ENCODE data around the gene SNX9. TPM values are rescaled to one million over a fixed set of nuclear protein-coding genes. Genes with fewer than 3 reads are reported as not detected.
"Not testable (repeated sequence)": the region's sequence is repeated elsewhere in the genome, so short reads cannot be mapped to it uniquely, and the experiment has no call there.

SNX9 gene
- total RNA-seq, 2 donors from 2014 or later = 83.5 to 94.6 TPM

DNA sequence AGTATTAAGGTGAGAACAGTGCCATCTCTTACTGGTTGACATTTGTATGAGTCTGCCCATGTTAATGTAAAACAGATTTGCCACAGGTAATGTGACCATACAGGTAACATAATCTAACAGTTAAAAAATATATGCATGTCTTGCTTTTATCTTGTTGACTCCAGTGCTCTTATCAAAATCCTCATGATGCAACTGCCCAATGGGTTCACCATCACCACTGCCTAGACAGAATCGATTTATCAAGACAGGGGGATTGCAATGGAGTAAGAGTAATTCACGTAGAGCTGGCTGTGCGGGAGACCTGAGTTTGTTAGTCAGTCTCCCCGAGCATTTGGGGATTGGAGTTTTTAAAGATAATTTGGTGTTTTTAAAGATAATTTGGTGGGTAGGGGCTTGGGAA, 19.2 kb downstream of the SNX9 start:
- Mint-ChIP-seq H3K4me1 (ENCODE audit: low read depth) (peaks cover 86% of the 10 kb centered on the region), H3K27ac (no peak overlapping the region), H3K27me3 (ENCODE audit: low read depth) (no peaks in the 10 kb centered on the region), H3K9me3 (no peaks in the 10 kb centered on the region), H3K4me3 (no peak overlapping the region), H3K36me3 (ENCODE audit: insufficient read depth in 2 of 2) (peaks cover 4 to 16% of the 10 kb centered on the region in 2 donors)
- ATAC-seq (replicated peaks in 1 of 2) (no peak), DNase-seq (no peak)

GRCh38 chr6:157844196-157844595, 21.1 kb downstream of the SNX9 start:
- peak overlapping the region; percentile 40 for H3K27ac Mint-ChIP-seq
- not testable (repeated sequence) for H3K27me3 Mint-ChIP-seq (ENCODE audit: low read depth); H3K9me3 Mint-ChIP-seq; DNase-seq
- peaks cover 4 to 14% of the 10 kb centered on the region in 2 donors for H3K36me3 Mint-ChIP-seq (ENCODE audit: insufficient read depth in 2 of 2)
- peaks cover 92% of the 10 kb centered on the region for H3K4me1 Mint-ChIP-seq (ENCODE audit: low read depth)
- peak overlapping the region; percentile 21 to 64 for H3K4me3 Mint-ChIP-seq
- ATAC-seq (replicated peaks in 1 of 2) = peak in 1 of 2 donors; percentile 20

GRCh38 chr6:157845493-157846259, 22.6 kb downstream of the SNX9 start:
- DNase-seq (no peak), ATAC-seq (replicated peaks in 1 of 2) (peak; percentile 78 to 84)
- Mint-ChIP-seq H3K27me3 (ENCODE audit: low read depth) (no peaks in the 10 kb centered on the region), H3K27ac (peak overlapping the region; percentile 93), H3K4me1 (ENCODE audit: low read depth) (peaks cover 96% of the 10 kb centered on the region), H3K9me3 (peaks cover 0 to 2% of the 10 kb centered on the region in 2 donors), H3K4me3 (peak overlapping the region; percentile 69 to 87), H3K36me3 (ENCODE audit: insufficient read depth in 2 of 2) (peaks cover 11 to 16% of the 10 kb centered on the region in 2 donors)

DNA sequence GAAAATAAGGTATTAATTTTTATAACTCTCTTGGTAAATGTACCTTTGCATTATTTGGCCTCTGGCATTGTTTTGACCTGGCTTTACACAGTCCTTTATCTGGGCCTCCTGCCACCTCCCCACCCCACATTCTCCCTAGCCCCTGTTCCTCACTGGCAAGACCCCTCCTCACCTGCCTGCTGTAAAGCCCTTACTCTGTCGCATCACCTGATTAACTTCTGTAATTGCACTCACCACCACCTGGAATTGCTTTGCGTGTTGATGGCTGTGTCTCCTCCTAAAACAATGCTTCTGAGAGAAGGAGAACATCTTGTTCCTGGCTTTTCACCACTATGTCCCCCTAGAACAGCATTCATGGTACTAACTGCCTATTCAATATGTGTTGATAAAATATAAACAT, 24.8 kb downstream of the SNX9 start:
- H3K9me3 Mint-ChIP-seq = peaks cover 3% of the 10 kb centered on the region in 2 donors
- ATAC-seq (replicated peaks in 1 of 2) (no peak), DNase-seq (no peak)
- H3K4me3 Mint-ChIP-seq = no peak overlapping the region
- H3K4me1 Mint-ChIP-seq (ENCODE audit: low read depth) = peaks cover 84% of the 10 kb centered on the region
- H3K36me3 Mint-ChIP-seq (ENCODE audit: insufficient read depth in 2 of 2) = peaks cover 19 to 25% of the 10 kb centered on the region in 2 donors
- H3K27ac Mint-ChIP-seq = no peak overlapping the region
- H3K27me3 Mint-ChIP-seq (ENCODE audit: low read depth) = no peaks in the 10 kb centered on the region

DNA sequence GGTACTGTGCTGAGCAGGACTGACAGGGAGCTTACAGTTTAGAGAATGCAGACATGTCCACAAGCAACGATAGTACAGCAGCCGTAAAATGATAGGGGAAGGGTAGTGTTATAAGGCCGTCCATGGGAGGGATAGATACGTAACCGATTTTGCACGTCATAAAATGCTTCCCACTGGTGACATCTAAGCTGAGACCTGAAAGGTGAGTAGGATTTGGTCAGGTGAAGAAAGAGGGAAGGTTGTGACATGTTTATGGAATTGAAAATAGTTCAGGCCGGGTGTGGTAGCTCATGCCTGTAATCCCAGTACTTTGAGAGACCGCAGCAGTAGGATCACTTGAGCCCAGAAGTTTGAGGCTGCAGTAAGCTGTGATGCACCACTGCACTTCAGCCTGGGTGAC, 25.6 kb downstream of the SNX9 start:
- Mint-ChIP-seq H3K27ac (no peak overlapping the region), H3K27me3 (ENCODE audit: low read depth) (no peaks in the 10 kb centered on the region), H3K36me3 (ENCODE audit: insufficient read depth in 2 of 2) (peaks cover 25 to 30% of the 10 kb centered on the region in 2 donors), H3K4me1 (ENCODE audit: low read depth) (peaks cover 82% of the 10 kb centered on the region), H3K4me3 (peak overlapping the region; percentile 19 to 39), H3K9me3 (peaks cover 8 to 9% of the 10 kb centered on the region in 2 donors)
- no peak for DNase-seq
- no peak for ATAC-seq (replicated peaks in 1 of 2)

- Mint-ChIP-seq H3K36me3 (ENCODE audit: insufficient read depth in 2 of 2) (peaks cover 22 to 35% of the 10 kb centered on the region in 2 donors), H3K4me3 (peak overlapping the region; percentile 19 to 39), H3K4me1 (ENCODE audit: low read depth) (peaks cover 76% of the 10 kb centered on the region)
These were observed 26.4 kb downstream of the SNX9 start for GRCh38 chr6:157849288-157850017.

DNA sequence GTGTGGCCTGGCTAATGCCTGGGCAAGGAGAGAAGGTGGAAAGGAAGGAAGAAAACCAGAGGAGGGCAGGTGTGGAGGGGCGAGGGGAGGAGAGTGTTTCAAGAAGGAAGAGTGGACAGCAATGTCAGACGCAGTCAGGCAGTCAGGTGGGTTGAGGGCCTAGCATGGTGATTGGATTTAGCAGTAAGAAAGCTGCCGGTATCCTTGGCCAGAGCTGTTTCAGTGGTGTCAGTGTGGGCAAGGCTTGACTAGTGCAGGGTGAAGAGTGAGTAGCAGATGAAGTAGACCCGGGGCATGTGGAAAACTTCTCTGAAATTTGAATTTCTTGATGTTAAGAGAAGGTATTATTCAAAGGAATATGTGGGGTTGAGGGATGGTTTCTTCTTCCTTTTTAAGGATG, 27.0 kb downstream of the SNX9 start:
- Mint-ChIP-seq H3K27ac (no peak overlapping the region), H3K27me3 (ENCODE audit: low read depth) (no peaks in the 10 kb centered on the region), H3K4me1 (ENCODE audit: low read depth) (peaks cover 76% of the 10 kb centered on the region), H3K4me3 (peak overlapping the region; percentile 19 to 39), H3K9me3 (peaks cover 8 to 9% of the 10 kb centered on the region in 2 donors), H3K36me3 (ENCODE audit: insufficient read depth in 2 of 2) (peaks cover 24 to 37% of the 10 kb centered on the region in 2 donors)
- ATAC-seq (replicated peaks in 1 of 2) = no peak
- DNase-seq = no peak

More at GRCh38 chr6:157849288-157850017, 26.4 kb downstream of the SNX9 start:
- no peak for DNase-seq
- Mint-ChIP-seq H3K27me3 (ENCODE audit: low read depth) (no peaks in the 10 kb centered on the region), H3K9me3 (peaks cover 8 to 9% of the 10 kb centered on the region in 2 donors), H3K27ac (no peak overlapping the region)
- ATAC-seq (replicated peaks in 1 of 2) = no peak

DNA sequence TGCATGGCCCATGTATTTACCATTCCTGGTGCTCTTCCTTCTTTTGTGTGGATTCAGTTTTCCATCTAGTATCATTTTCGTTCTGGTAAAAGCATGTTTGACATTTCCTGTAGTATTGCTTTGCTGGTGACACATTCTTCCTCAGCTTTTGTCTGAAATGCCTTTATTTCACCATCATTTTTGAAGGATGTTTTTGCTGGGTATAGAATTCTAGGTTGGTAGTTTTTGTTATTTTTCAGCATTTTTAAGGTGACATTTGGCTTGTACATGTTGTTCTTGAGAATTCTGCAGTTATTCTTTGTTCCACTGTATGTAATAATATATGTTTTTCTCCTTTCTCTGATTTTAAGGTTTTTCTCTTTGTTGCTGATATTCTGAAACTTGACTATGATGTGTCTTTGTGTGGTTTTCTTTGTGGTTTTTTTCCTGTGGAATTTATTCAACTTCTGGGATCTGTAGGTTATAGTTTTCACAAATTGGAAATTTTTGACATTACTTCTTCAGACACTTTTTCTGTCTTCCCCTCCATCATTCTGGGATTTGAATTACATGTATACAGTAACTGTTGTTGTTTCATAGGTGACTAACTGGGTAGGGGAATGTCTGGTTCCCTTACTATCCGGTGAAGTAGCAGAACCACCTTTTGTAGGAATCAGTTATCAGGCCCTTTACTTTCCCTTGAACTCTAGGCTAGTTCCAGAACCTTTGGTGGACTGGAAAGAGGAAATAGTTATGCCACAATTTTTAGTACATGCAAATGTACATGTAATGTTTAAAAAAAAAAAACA, 30.2 kb downstream of the SNX9 start:
- Mint-ChIP-seq H3K27ac (peak overlapping the region; percentile 43), H3K4me3 (no peak overlapping the region), H3K36me3 (ENCODE audit: insufficient read depth in 2 of 2) (peaks cover 23 to 39% of the 10 kb centered on the region in 2 donors), H3K27me3 (ENCODE audit: low read depth) (no peaks in the 10 kb centered on the region), H3K4me1 (ENCODE audit: low read depth) (peaks cover 67% of the 10 kb centered on the region), H3K9me3 (peaks cover 8 to 9% of the 10 kb centered on the region in 2 donors)
- ATAC-seq (replicated peaks in 1 of 2) (no peak), DNase-seq (no peak)

GRCh38 chr6:157853902-157854502, 31.0 kb downstream of the SNX9 start:
- Mint-ChIP-seq H3K27me3 (ENCODE audit: low read depth) (no peaks in the 10 kb centered on the region), H3K36me3 (ENCODE audit: insufficient read depth in 2 of 2) (peaks cover 26 to 46% of the 10 kb centered on the region in 2 donors), H3K9me3 (peaks cover 8 to 13% of the 10 kb centered on the region in 2 donors), H3K27ac (peak overlapping the region; percentile 21), H3K4me1 (ENCODE audit: low read depth) (peaks cover 67% of the 10 kb centered on the region), H3K4me3 (no peak overlapping the region)
- no peak for ATAC-seq (replicated peaks in 1 of 2)
- no peak for DNase-seq

- no peak for DNase-seq
- H3K4me1 Mint-ChIP-seq (ENCODE audit: low read depth) = peaks cover 67% of the 10 kb centered on the region
- no peak overlapping the region for H3K4me3 Mint-ChIP-seq
- peaks cover 8 to 11% of the 10 kb centered on the region in 2 donors for H3K9me3 Mint-ChIP-seq
- peaks cover 19 to 43% of the 10 kb centered on the region in 2 donors for H3K36me3 Mint-ChIP-seq (ENCODE audit: insufficient read depth in 2 of 2)
- no peaks in the 10 kb centered on the region for H3K27me3 Mint-ChIP-seq (ENCODE audit: low read depth)
- no peak overlapping the region for H3K27ac Mint-ChIP-seq
- ATAC-seq (replicated peaks in 1 of 2) = no peak
These were observed 32.3 kb downstream of the SNX9 start for GRCh38 chr6:157855325-157855724.

- not testable (repeated sequence) for DNase-seq; H3K27me3 Mint-ChIP-seq (ENCODE audit: low read depth); H3K27ac Mint-ChIP-seq; H3K4me3 Mint-ChIP-seq; ATAC-seq (replicated peaks in 1 of 2)
- peaks cover 67% of the 10 kb centered on the region for H3K4me1 Mint-ChIP-seq (ENCODE audit: low read depth)
- peaks cover 8 to 11% of the 10 kb centered on the region in 2 donors for H3K9me3 Mint-ChIP-seq
- peaks cover 19 to 43% of the 10 kb centered on the region in 2 donors for H3K36me3 Mint-ChIP-seq (ENCODE audit: insufficient read depth in 2 of 2)
These were observed 32.8 kb downstream of the SNX9 start for GRCh38 chr6:157855804-157856203.

- H3K36me3 Mint-ChIP-seq (ENCODE audit: insufficient read depth in 2 of 2) = peaks cover 7 to 38% of the 10 kb centered on the region in 2 donors
- not testable (repeated sequence) for H3K27ac Mint-ChIP-seq; DNase-seq; ATAC-seq (replicated peaks in 1 of 2); H3K27me3 Mint-ChIP-seq (ENCODE audit: low read depth); H3K9me3 Mint-ChIP-seq
- H3K4me1 Mint-ChIP-seq (ENCODE audit: low read depth) = peaks cover 76% of the 10 kb centered on the region
- H3K4me3 Mint-ChIP-seq = peak overlapping the region in 1 of 2 donors; percentile 6
These were observed 35.6 kb downstream of the SNX9 start for GRCh38 chr6:157858664-157859063.

Measured in activated T-cell treated with anti-CD3 and anti-CD28 coated beads, Interleukin-2, amount 50 U/mL, for 72 hours (primary cell).